ENCODE measurements around the gene KRTDAP.

Gene KRTDAP

GRCh38 chr19:35438527-35438926, 51.7 kb downstream of the KRTDAP start:
- H3K27me3 ChIP-seq, result no peaks in the 10 kb centered on the region
- H3K4me1 ChIP-seq (ENCODE audit: control insufficient read depth in 1 of 2, insufficient read depth in 1 of 2, low read depth in 1 of 2, low read length in 1 of 2), result peaks cover 98 to 99% of the 10 kb centered on the region in 2 experiments
- peak overlapping the region; percentile 98 for H3K27ac ChIP-seq
- no peak for TF ChIP-seq CTCF (IDR thresholded peaks at IDR 0.05)
- no peaks in the 10 kb centered on the region for H3K36me3 ChIP-seq
- no peak overlapping the region for H3K4me3 ChIP-seq (ENCODE audit: low read depth in 1 of 2, low read length in 1 of 2)
- no peaks in the 10 kb centered on the region for H3K9me3 ChIP-seq

- H3K27ac ChIP-seq, result peak overlapping the region; percentile 98
- H3K4me1 ChIP-seq (ENCODE audit: control insufficient read depth in 1 of 2, insufficient read depth in 1 of 2, low read depth in 1 of 2, low read length in 1 of 2), result peaks cover 98 to 99% of the 10 kb centered on the region in 2 experiments
- H3K27me3 ChIP-seq, result no peaks in the 10 kb centered on the region
- peak overlapping the region in 1 of 2 experiments; percentile 19 for H3K4me3 ChIP-seq (ENCODE audit: low read depth in 1 of 2, low read length in 1 of 2)
- TF ChIP-seq CTCF (IDR thresholded peaks at IDR 0.05), result no peak
- H3K9me3 ChIP-seq, result no peaks in the 10 kb centered on the region
- H3K36me3 ChIP-seq, result no peaks in the 10 kb centered on the region
Measured at GRCh38 chr19:35438096-35438495, 52.2 kb downstream of the KRTDAP start.

- Histone ChIP-seq H3K27ac (peak overlapping the region; percentile 98), H3K27me3 (no peaks in the 10 kb centered on the region), H3K4me1 (ENCODE audit: control insufficient read depth in 1 of 2, insufficient read depth in 1 of 2, low read depth in 1 of 2, low read length in 1 of 2) (peaks cover 98 to 100% of the 10 kb centered on the region in 2 experiments), H3K9me3 (no peaks in the 10 kb centered on the region), H3K4me3 (ENCODE audit: low read depth in 1 of 2, low read length in 1 of 2) (peak overlapping the region; percentile 3 to 63), H3K36me3 (no peaks in the 10 kb centered on the region)
- no peak for TF ChIP-seq CTCF (IDR thresholded peaks at IDR 0.05)
Measured at GRCh38 chr19:35437406-35437951, 52.8 kb downstream of the KRTDAP start.

Data from neutrophil (primary cell).